Activated CD8-positive, alpha-beta T cell treated with anti-CD3 and anti-CD28 coated beads for 36 hours (primary cell): ENCODE measurements around the gene OSGEPL1. TPM values are rescaled to one million over a fixed set of nuclear protein-coding genes. Genes with fewer than 3 reads are reported as not detected.
"Not testable (repeated sequence)": the region's sequence is repeated elsewhere in the genome, so short reads cannot be mapped to it uniquely, and the experiment has no call there.

Experiments used
- ATAC-seq: fragments of 200-7000 bp; cut with Tn5 transposase; one replicate; pipeline ENCODE4 v1.10.0; 2021; ENCODE audit warnings: mild to moderate bottlenecking, moderate library complexity
- CTCF ChIA-PET: fragments of 350-600 bp; sonication (Branson Sonifier 250); formaldehyde crosslinking; loops from one replicate; lab custom pipeline; 2021; ENCODE audit warnings: antibody characterized with exemption; lab: Charles Lee
- POLR2A ChIA-PET: fragments of 350-600 bp; sonication (Branson Sonifier 250); formaldehyde crosslinking; loops from one replicate; lab custom pipeline; 2021; ENCODE audit warnings: antibody characterized with exemption; lab: Charles Lee
- DNase-seq: peaks from one replicate; pipeline ENCODE4 v3.0.0-alpha.2; 2020
- H3K27ac Mint-ChIP-seq: one replicate; pipeline ENCODE4 v1.8.0; 2021; ENCODE audit warnings: mild to moderate bottlenecking, mixed read lengths
- H3K27me3 Mint-ChIP-seq: one replicate; pipeline ENCODE4 v1.8.0; 2021; ENCODE audit warnings: mixed read lengths
- H3K36me3 Mint-ChIP-seq: one replicate; pipeline ENCODE4 v1.8.0; 2021; ENCODE audit warnings: low read depth, mixed read lengths
- H3K4me1 Mint-ChIP-seq: one replicate; pipeline ENCODE4 v1.8.0; 2021; ENCODE audit warnings: low read depth, mixed read lengths
- H3K4me3 Mint-ChIP-seq: one replicate; pipeline ENCODE4 v1.8.0; 2021; ENCODE audit warnings: mild to moderate bottlenecking, moderate library complexity, mixed read lengths
- H3K9me3 Mint-ChIP-seq: one replicate; pipeline ENCODE4 v1.8.0; 2021; ENCODE audit warnings: mixed read lengths
- intact Hi-C: fragments of 100-400 bp; cut with micrococcal nuclease; formaldehyde crosslinking; loops from one replicate; pipeline ENCODE4 v1.10.0; 2022
- total RNA-seq, 2 experiments: library from RNA; stranded (reverse); gene quantifications; one replicate each; pipeline ENCODE4 v1.2.3, GENCODE V29; 2021
- TF ChIP-seq, protein P1 (sequence below): fragments of 200-600 bp; IDR thresholded peaks from one replicate; pipeline ENCODE4 v1.8.0; 2022; ENCODE audit warnings: antibody characterized with exemption, mild to moderate bottlenecking

Gene OSGEPL1
- total RNA-seq, 2 experiments from 2014 or later, result 14.7 to 16.2 TPM

DNA sequence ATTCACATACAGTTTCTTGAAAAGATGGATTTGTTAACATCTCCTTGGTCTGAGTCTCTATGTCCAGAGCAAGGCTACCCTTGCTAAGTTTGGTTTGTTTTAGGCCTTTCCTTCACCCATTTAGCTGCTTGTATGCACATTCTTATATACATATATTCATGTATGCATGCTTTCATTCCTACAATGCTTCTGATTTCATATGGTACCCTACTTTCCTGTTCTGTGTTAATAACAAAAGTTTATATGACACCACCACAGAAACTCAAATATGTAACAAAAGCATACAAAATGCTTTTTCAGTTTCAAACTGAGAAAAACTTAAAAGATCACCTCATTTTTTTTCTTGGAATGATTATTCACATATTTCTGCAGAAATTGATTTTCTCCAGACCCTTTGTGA lies 39.4 kb downstream of the OSGEPL1 start:
- Mint-ChIP-seq H3K9me3 (no peaks in the 10 kb centered on the region), H3K4me3 (no peak overlapping the region), H3K4me1 (peaks cover 9% of the 10 kb centered on the region), H3K36me3 (no peaks in the 10 kb centered on the region), H3K27ac (no peak overlapping the region), H3K27me3 (no peaks in the 10 kb centered on the region)
- TF ChIP-seq, protein P1, sequence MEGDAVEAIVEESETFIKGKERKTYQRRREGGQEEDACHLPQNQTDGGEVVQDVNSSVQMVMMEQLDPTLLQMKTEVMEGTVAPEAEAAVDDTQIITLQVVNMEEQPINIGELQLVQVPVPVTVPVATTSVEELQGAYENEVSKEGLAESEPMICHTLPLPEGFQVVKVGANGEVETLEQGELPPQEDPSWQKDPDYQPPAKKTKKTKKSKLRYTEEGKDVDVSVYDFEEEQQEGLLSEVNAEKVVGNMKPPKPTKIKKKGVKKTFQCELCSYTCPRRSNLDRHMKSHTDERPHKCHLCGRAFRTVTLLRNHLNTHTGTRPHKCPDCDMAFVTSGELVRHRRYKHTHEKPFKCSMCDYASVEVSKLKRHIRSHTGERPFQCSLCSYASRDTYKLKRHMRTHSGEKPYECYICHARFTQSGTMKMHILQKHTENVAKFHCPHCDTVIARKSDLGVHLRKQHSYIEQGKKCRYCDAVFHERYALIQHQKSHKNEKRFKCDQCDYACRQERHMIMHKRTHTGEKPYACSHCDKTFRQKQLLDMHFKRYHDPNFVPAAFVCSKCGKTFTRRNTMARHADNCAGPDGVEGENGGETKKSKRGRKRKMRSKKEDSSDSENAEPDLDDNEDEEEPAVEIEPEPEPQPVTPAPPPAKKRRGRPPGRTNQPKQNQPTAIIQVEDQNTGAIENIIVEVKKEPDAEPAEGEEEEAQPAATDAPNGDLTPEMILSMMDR, result no peak
- ChIA-PET CTCF (interaction anchor here (1.6 to 2.6 kb wide), 2 partner anchors 40 to 62 kb away, joined by 9 to 10 read pairs; partner anchors contain the start of genes ASNSD1 and OSGEPL1), POLR2A (interaction anchor here (1.9 kb wide), 1 partner anchor 39 kb away, joined by 4 read pairs; the partner anchor contains the start of gene OSGEPL1)
- ATAC-seq, result peak; percentile 60
- no peak for DNase-seq
- intact Hi-C loops, result no loop called here

DNA sequence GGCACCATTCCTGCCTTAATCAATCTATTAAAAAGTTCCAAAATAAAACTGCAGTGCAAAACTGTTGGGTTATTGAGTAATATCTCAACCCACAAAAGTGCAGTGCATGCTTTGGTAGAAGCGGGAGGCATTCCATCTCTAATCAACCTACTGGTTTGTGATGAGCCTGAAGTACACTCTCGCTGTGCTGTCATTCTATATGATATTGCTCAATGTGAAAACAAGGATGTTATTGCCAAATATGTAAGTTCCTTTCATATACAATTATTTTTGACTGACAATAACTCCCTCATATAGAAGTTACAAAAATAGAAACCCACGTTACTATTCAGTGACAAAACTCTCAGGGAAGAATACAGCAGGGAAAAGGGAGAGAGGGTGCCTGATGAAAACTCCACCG lies 43.0 kb downstream of the OSGEPL1 start:
- ATAC-seq (no peak), DNase-seq (no peak)
- TF ChIP-seq, protein P1, result no peak
- Mint-ChIP-seq H3K27ac (no peak overlapping the region), H3K27me3 (no peaks in the 10 kb centered on the region), H3K36me3 (no peaks in the 10 kb centered on the region), H3K9me3 (peaks cover 7% of the 10 kb centered on the region), H3K4me1 (peaks cover 9% of the 10 kb centered on the region), H3K4me3 (no peak overlapping the region)
- ChIA-PET POLR2A (no interaction called here), CTCF (no interaction called here)
- intact Hi-C loops, result no loop called here

DNA sequence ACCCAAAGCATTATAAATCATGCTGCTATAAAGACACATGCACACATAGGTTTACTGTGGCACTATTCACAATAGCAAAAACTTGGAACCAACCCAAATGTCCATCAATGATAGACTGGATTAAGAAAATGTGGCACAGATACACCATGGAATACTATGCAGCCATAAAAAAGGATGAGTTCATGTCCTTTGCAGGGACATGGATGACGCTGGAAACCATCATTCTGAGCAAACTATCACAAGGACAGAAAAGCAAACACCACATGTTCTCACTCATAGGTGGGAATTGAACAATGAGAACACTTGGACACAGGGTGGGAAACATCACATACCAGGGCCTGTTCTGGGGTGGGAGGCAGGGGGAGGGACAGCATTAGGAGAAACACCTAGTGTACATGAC lies 45.0 kb downstream of the OSGEPL1 start:
- H3K36me3 Mint-ChIP-seq, H3K4me3 Mint-ChIP-seq, H3K9me3 Mint-ChIP-seq, POLR2A ChIA-PET, H3K4me1 Mint-ChIP-seq, H3K27me3 Mint-ChIP-seq, DNase-seq, ATAC-seq, H3K27ac Mint-ChIP-seq, CTCF ChIA-PET, intact Hi-C loops: not testable (repeated sequence)

DNA sequence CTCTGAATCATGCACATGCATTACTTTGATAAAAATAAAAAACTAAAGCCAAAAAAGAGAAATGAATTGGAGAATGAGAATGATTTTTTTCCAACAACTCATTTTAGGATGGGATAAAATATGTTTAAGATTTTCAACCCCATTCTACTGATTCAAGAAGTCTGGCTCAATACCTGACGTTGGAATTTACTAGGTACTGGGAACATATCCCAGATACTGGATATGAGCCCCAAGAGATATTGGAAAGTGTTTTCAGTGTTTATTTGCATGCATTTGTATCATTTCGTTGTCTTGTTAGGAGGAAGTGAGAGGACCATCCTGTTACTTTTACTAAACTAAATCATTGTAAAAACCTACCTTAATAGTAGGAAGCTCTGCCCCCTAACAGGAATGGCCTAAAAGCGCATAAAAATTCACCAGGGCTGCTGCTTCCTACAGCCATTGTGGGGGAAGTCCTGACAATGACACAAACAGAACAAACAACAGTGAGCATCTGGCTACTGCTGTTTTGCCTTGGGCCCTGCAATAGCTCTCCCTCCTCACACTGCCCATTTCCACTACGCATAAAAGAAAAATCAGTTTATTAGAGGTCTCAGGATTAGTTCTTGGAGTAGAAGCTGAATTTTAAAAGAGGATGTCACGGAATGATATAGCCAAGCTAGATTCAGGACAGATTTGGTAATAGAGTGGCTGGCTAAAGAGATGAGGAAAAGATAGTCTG lies 52.9 kb downstream of the OSGEPL1 start:
- H3K4me1 Mint-ChIP-seq, result no peaks in the 10 kb centered on the region
- ATAC-seq (no peak), DNase-seq (no peak)
- intact Hi-C loops, result no loop called here
- no peak overlapping the region for H3K27ac Mint-ChIP-seq
- peaks cover 11% of the 10 kb centered on the region for H3K36me3 Mint-ChIP-seq
- ChIA-PET POLR2A (no interaction called here), CTCF (interaction anchor here (4.0 kb wide), 1 partner anchor 13 kb away, joined by 13 read pairs; no protein-coding TSS in a partner anchor)
- no peak overlapping the region for H3K4me3 Mint-ChIP-seq
- TF ChIP-seq, protein P1, result no peak
- no peaks in the 10 kb centered on the region for H3K9me3 Mint-ChIP-seq
- no peaks in the 10 kb centered on the region for H3K27me3 Mint-ChIP-seq

DNA sequence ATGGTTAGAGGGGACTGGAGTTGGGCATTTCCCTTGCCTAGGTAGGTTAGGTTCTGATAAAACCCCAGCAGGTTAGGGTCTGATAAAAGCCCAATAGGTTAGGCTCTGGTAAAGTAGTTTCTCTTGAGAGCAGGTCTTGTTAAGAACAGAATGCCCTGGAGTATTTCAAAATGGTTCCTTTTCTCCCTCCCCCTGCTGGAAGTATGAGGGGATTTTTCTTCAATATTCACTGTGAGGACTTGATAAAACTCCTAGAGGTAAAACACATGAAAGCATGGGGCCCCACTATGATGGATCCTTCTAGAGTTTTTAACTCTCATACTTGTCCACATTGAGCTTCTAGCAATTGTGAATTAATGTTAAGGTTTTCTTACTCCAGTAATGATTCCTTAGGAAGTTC lies 60.5 kb downstream of the OSGEPL1 start:
- ChIA-PET POLR2A (interaction anchor here (1.1 kb wide), 1 partner anchor 41 kb away, joined by 3 read pairs; the partner anchor contains the start of gene ASNSD1), CTCF (interaction anchor here (1.3 to 5.3 kb wide), 4 partner anchors 9 to 43 kb away, joined by 6 to 78 read pairs (median 7); partner anchors contain the start of genes ANKAR and ASNSD1)
- H3K27me3 Mint-ChIP-seq, result no peaks in the 10 kb centered on the region
- intact Hi-C loops, result no loop called here
- ATAC-seq, result no peak
- TF ChIP-seq, protein P1, result no peak
- H3K36me3 Mint-ChIP-seq, result peaks cover 4% of the 10 kb centered on the region
- peaks cover 2% of the 10 kb centered on the region for H3K4me1 Mint-ChIP-seq
- no peak overlapping the region for H3K4me3 Mint-ChIP-seq
- no peak overlapping the region for H3K27ac Mint-ChIP-seq
- DNase-seq, result no peak
- H3K9me3 Mint-ChIP-seq, result no peaks in the 10 kb centered on the region
